GM21619 (cell line): Measurements from ENCODE around the gene NUP107.
A peak's percentile ranks its signal among the peaks of the same experiment; 100 is the strongest.

ENCODE experiments used
- ATAC-seq: cut with Tn5 transposase; IDR thresholded peaks from one replicate; pipeline ENCODE4 v1.9.1; 2021; ENCODE audit not compliant: unreplicated experiment

NUP107 gene

GRCh38 chr12:68772714-68773113 lies 85.9 kb downstream of the NUP107 start:
- ATAC-seq = no peak

- ATAC-seq = no peak
These were observed 86.8 kb downstream of the NUP107 start for GRCh38 chr12:68773582-68773981.

GRCh38 chr12:68775121-68775630 lies 88.4 kb downstream of the NUP107 start:
- no peak for ATAC-seq

GRCh38 chr12:68776976-68777610 lies 90.3 kb downstream of the NUP107 start:
- no peak for ATAC-seq

- no peak for ATAC-seq
These were observed 92.5 kb downstream of the NUP107 start for GRCh38 chr12:68779280-68779679.

- no peak for ATAC-seq
These were observed 94.0 kb downstream of the NUP107 start for GRCh38 chr12:68780731-68781130.

- ATAC-seq = no peak
These were observed 95.0 kb downstream of the NUP107 start for GRCh38 chr12:68781728-68782127.

GRCh38 chr12:68784015-68784414 lies 97.2 kb downstream of the NUP107 start:
- no peak for ATAC-seq

- no peak for ATAC-seq
These were observed 98.6 kb downstream of the NUP107 start for GRCh38 chr12:68785358-68785757.

- no peak for ATAC-seq
These were observed 99.0 kb downstream of the NUP107 start for GRCh38 chr12:68785823-68786222.

GRCh38 chr12:68786929-68787328 lies 100.2 kb downstream of the NUP107 start:
- no peak for ATAC-seq

- no peak for ATAC-seq
These were observed 101.9 kb downstream of the NUP107 start for GRCh38 chr12:68788554-68789143.

GRCh38 chr12:68789144-68789878 lies 102.5 kb downstream of the NUP107 start:
- ATAC-seq = no peak

GRCh38 chr12:68790081-68790951 lies 103.5 kb downstream of the NUP107 start:
- ATAC-seq = no peak

GRCh38 chr12:68790952-68791234 lies 104.1 kb downstream of the NUP107 start:
- ATAC-seq = no peak

GRCh38 chr12:68791897-68792481 lies 105.2 kb downstream of the NUP107 start:
- ATAC-seq = no peak

GRCh38 chr12:68792952-68793351 lies 106.2 kb downstream of the NUP107 start:
- ATAC-seq = peak; percentile 97

GRCh38 chr12:68793436-68793835 lies 106.7 kb downstream of the NUP107 start:
- no peak for ATAC-seq

- no peak for ATAC-seq
These were observed 107.3 kb downstream of the NUP107 start for GRCh38 chr12:68793975-68794652.

GRCh38 chr12:68794653-68795251 lies 108.0 kb downstream of the NUP107 start:
- no peak for ATAC-seq
